Measurements from ENCODE around the gene NAP1L3.

The NAP1L3 gene, protein sequence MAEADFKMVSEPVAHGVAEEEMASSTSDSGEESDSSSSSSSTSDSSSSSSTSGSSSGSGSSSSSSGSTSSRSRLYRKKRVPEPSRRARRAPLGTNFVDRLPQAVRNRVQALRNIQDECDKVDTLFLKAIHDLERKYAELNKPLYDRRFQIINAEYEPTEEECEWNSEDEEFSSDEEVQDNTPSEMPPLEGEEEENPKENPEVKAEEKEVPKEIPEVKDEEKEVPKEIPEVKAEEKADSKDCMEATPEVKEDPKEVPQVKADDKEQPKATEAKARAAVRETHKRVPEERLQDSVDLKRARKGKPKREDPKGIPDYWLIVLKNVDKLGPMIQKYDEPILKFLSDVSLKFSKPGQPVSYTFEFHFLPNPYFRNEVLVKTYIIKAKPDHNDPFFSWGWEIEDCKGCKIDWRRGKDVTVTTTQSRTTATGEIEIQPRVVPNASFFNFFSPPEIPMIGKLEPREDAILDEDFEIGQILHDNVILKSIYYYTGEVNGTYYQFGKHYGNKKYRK

DNA sequence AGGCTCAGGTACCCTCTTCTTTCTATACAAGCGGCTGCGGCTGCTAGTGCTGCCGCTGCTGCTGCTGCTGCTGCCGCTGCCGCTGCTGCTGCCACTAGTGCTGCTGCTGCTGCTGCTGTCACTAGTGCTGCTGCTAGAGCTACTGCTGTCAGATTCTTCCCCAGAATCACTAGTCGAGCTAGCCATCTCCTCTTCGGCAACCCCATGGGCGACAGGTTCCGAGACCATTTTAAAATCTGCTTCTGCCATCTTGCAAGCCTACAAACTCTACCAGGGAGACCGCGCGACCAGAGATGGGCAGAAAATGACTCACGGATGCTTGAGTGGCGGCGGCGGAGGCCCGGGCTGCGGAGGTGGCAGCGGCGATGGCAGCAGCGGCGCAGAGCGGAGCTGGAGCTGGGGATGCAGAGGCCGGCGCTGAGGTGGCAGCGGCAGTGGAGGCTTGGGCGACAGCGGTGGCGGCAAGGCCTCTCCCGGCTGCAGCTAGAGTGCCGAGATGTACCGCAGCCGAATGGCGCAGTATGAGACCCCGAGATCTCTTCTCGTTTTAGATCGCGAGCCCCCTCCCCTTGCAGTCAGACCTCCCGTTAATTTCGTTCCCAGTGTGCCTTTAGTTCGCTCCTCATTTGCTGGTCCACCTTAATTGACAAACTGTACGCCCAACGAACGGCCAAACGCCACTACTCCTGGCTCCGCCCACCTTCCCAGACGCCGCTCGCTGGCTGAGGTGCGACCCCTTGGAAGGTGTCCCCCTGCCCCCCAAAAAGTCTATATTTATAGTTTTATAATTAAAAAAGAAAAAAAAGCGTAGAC is at the start of gene NAP1L3:
TSS of gene NAP1L3 (minus strand) at position 523 of the 813 bp plus-strand sequence. CDS start at position 249, 274 bp downstream.
- no peak for DNase-seq

GRCh38 chrX:93711076-93711475 is 37.7 kb upstream of the NAP1L3 start:
- DNase-seq = no peak

- no peak for DNase-seq
Measured at GRCh38 chrX:93703701-93704100, 30.3 kb upstream of the NAP1L3 start.

GRCh38 chrX:93695981-93696380 is 22.6 kb upstream of the NAP1L3 start:
- no peak for DNase-seq

- no peak for DNase-seq
Measured at GRCh38 chrX:93673869-93674271, 492 bp upstream of the NAP1L3 start, which contains the start of gene FAM133A. Gene FAM133A, plus strand, starts transcription at chrX:93674206. Its CDS starts 35,214 bp downstream, at chrX:93709420.

DNA sequence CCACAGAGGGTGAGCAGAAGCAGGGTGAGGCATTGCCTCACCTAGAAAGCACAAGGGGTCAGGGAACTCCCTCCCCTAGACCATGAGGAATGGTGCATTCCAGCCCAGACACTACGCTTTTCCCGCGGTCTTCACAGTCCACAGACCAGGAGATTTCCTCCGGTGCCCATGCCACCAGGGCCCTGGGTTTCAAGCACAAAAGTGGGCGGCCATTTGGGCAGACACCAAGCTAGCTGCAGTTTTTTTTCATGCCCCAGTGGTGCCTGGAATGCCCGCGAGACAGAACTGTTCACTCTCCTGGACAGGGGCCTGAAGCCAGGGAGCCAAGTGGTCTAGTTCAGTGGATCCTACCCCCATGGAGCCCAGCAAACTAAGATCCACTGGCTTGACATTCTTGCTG is 12.8 kb downstream of the NAP1L3 start:
- no peak for DNase-seq

DNA sequence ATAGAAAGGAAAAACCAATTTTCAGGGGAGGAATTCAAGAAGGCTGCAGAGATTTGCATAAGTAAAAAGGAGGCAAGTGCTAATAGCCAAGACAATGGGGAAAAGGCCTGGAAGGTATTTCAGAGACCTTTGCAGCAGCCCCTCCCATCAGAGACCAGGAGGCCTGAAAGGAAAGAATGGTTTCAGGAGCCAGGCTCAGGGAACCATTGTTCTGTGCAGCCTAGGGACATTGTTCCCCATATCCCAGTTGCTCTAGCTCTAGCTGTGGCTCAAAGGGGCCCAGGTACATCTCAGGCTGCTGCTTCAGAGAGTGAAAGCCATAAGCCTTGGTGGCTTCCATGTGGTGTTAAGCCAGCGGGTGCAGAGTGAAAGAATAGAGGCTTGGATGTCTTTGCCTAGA is 24.0 kb downstream of the NAP1L3 start:
- DNase-seq = no peak

GRCh38 chrX:93637591-93637990 is 35.8 kb downstream of the NAP1L3 start:
- DNase-seq = no peak

All from NCI-H1048 (cell line).